ENCODE results near the gene APLN. TPM values are rescaled to one million over a fixed set of nuclear protein-coding genes. Genes with fewer than 3 reads are reported as not detected.
A peak's percentile ranks its signal among the peaks of the same experiment; 100 is the strongest.

Gene APLN
- total and polyA plus RNA-seq, 8 donors: 1.0 to 14.2 (median 5.8) TPM

- intact Hi-C loops (cut with DNase I): no loop called here
Observed at GRCh38 chrX:129658429-129658828, 3.7 kb upstream of the APLN start.

GRCh38 chrX:129655547-129656249 is 942 bp upstream of the APLN start:
- intact Hi-C loops (cut with DNase I): no loop called here
- no peaks in the 10 kb centered on the region for H3K36me3 ChIP-seq
- H3K27ac ChIP-seq: no peak overlapping the region
- H3K4me1 ChIP-seq: peaks cover 5 to 7% of the 10 kb centered on the region in 2 donors
- TF ChIP-seq CTCF (IDR thresholded peaks at IDR 0.05): no peak
- no peaks in the 10 kb centered on the region for H3K9me3 ChIP-seq
- ATAC-seq (peak; percentile 17), DNase-seq (no peak)
- H3K27me3 ChIP-seq: peaks cover 0 to 29% of the 10 kb centered on the region in 2 donors
- H3K4me3 ChIP-seq: no peak overlapping the region

More at GRCh38 chrX:129658429-129658828, 3.7 kb upstream of the APLN start:
- Histone ChIP-seq H3K4me3 (no peak overlapping the region), H3K36me3 (no peaks in the 10 kb centered on the region), H3K27ac (no peak overlapping the region), H3K9me3 (no peaks in the 10 kb centered on the region), H3K27me3 (peaks cover 0 to 25% of the 10 kb centered on the region in 2 donors), H3K4me1 (peaks cover 5 to 7% of the 10 kb centered on the region in 2 donors)
- no peak for TF ChIP-seq CTCF (IDR thresholded peaks at IDR 0.05)
- ATAC-seq (no peak), DNase-seq (no peak)

GRCh38 chrX:129653971-129654651 is 645 bp downstream of the APLN start:
- Histone ChIP-seq H3K36me3 (no peaks in the 10 kb centered on the region), H3K9me3 (no peaks in the 10 kb centered on the region), H3K27me3 (peaks cover 0 to 29% of the 10 kb centered on the region in 2 donors), H3K27ac (no peak overlapping the region), H3K4me3 (peak overlapping the region; percentile 25 to 35), H3K4me1 (peaks cover 5 to 7% of the 10 kb centered on the region in 2 donors)
- intact Hi-C loops (cut with DNase I): no loop called here
- TF ChIP-seq CTCF (IDR thresholded peaks at IDR 0.05): no peak
- DNase-seq (peak in 1 of 4 donors; percentile 78), ATAC-seq (peak; percentile 72)

- peaks cover 0 to 29% of the 10 kb centered on the region in 2 donors for H3K27me3 ChIP-seq
- no peak for TF ChIP-seq CTCF (IDR thresholded peaks at IDR 0.05)
- ATAC-seq: no peak
- intact Hi-C loops (cut with DNase I): no loop called here
- DNase-seq: no peak
- no peaks in the 10 kb centered on the region for H3K36me3 ChIP-seq
- H3K4me3 ChIP-seq: no peak overlapping the region
- no peak overlapping the region for H3K27ac ChIP-seq
- no peaks in the 10 kb centered on the region for H3K9me3 ChIP-seq
- peaks cover 5 to 7% of the 10 kb centered on the region in 2 donors for H3K4me1 ChIP-seq
Observed at GRCh38 chrX:129653181-129653970, 1.4 kb downstream of the APLN start.

Measured in left lung (tissue), 10 donors.